WTC11 (cell line): Measurements from ENCODE around the gene RHOBTB1. TPM values are rescaled to one million over a fixed set of nuclear protein-coding genes. Genes with fewer than 3 reads are reported as not detected.

Experiments used
- ATAC-seq: fragments of 200-7000 bp; cut with Tn5 transposase; 2 replicates; pipeline ENCODE4 v1.10.0; 2021; ENCODE audit warnings: mild to moderate bottlenecking, moderate library complexity
- CTCF ChIA-PET: fragments of 300-600 bp; sonication (Branson Sonifier 250); formaldehyde crosslinking; loops from one replicate; lab custom pipeline; 2021; ENCODE audit warnings: antibody characterized with exemption; lab: Charles Lee
- POLR2A ChIA-PET: fragments of 350-600 bp; sonication (Branson Sonifier 250); formaldehyde crosslinking; loops from one replicate; lab custom pipeline; 2021; ENCODE audit warnings: antibody characterized with exemption; lab: Charles Lee
- DNase-seq: peaks from one replicate; pipeline ENCODE4 v3.0.0; 2021; ENCODE audit warnings: low spot score
- H3K27ac Mint-ChIP-seq: 2 replicates; pipeline ENCODE4 v1.8.0; 2021; ENCODE audit warnings: mixed read lengths
- H3K27me3 Mint-ChIP-seq: 2 replicates; pipeline ENCODE4 v1.8.0; 2021; ENCODE audit warnings: low read depth, mild to moderate bottlenecking, moderate library complexity, mixed read lengths
- H3K36me3 Mint-ChIP-seq: 2 replicates; pipeline ENCODE4 v1.8.0; 2021; ENCODE audit warnings: mixed read lengths
- H3K4me1 Mint-ChIP-seq: 2 replicates; pipeline ENCODE4 v1.8.0; 2022; ENCODE audit warnings: mixed read lengths
- H3K4me3 Mint-ChIP-seq: 2 replicates; pipeline ENCODE4 v1.8.0; 2021; ENCODE audit warnings: mild to moderate bottlenecking, moderate library complexity, mixed read lengths
- H3K9me3 Mint-ChIP-seq: 2 replicates; pipeline ENCODE4 v1.8.0; 2021; ENCODE audit warnings: mixed read lengths
- ARID4B ChIP-seq: sonication (generic); formaldehyde crosslinking; IDR thresholded peaks from 2 replicates; pipeline ENCODE4 v1.8.0; 2023; ENCODE audit warnings: missing genetic modification reagents, mild to moderate bottlenecking, borderline replicate concordance
- ATF2 ChIP-seq: sonication (generic); formaldehyde crosslinking; IDR thresholded peaks from 2 replicates; pipeline ENCODE4 v1.8.1; 2022; ENCODE audit warnings: low read depth, missing genetic modification reagents, borderline replicate concordance
- ATF6 ChIP-seq: sonication (generic); formaldehyde crosslinking; IDR thresholded peaks from 2 replicates; pipeline ENCODE4 v1.8.1; 2023; ENCODE audit warnings: mild to moderate bottlenecking, missing genetic modification reagents
- ERG ChIP-seq: fragments of 250-450 bp; sonication (Bioruptor Pico); IDR thresholded peaks from 2 replicates; pipeline ENCODE4 v1.8.0; 2021; ENCODE audit warnings: mild to moderate bottlenecking
- FOXJ3 ChIP-seq: sonication (generic); formaldehyde crosslinking; IDR thresholded peaks from 2 replicates; pipeline ENCODE4 v1.9.0; 2021; ENCODE audit warnings: missing genetic modification reagents, mild to moderate bottlenecking, borderline replicate concordance
- GABPB1 ChIP-seq: sonication (generic); formaldehyde crosslinking; IDR thresholded peaks from 2 replicates; pipeline ENCODE4 v1.8.1; 2023; ENCODE audit warnings: mild to moderate bottlenecking, missing genetic modification reagents
- HMGXB4 ChIP-seq: sonication (generic); formaldehyde crosslinking; IDR thresholded peaks from 2 replicates; pipeline ENCODE4 v1.8.1; 2023; ENCODE audit warnings: mild to moderate bottlenecking, moderate library complexity, missing genetic modification reagents
- IRF1 ChIP-seq: sonication (generic); formaldehyde crosslinking; IDR thresholded peaks from 2 replicates; pipeline ENCODE4 v1.8.0; 2023; ENCODE audit warnings: missing genetic modification reagents
- MLX ChIP-seq: sonication (generic); formaldehyde crosslinking; IDR thresholded peaks from 2 replicates; pipeline ENCODE4 v1.8.1; 2023; ENCODE audit warnings: mild to moderate bottlenecking, missing genetic modification reagents, moderate library complexity
- NFYB ChIP-seq: sonication (generic); formaldehyde crosslinking; conservative IDR thresholded peaks from 2 replicates; pipeline ENCODE4 v1.8.0; 2022; ENCODE audit warnings: low read depth, missing genetic modification reagents
- NR1H2 ChIP-seq: sonication (generic); formaldehyde crosslinking; IDR thresholded peaks from 2 replicates; pipeline ENCODE4 v1.9.0; 2021; ENCODE audit warnings: mild to moderate bottlenecking, moderate library complexity, missing genetic modification reagents
- SMAD3 ChIP-seq: sonication (generic); formaldehyde crosslinking; IDR thresholded peaks from 2 replicates; pipeline ENCODE4 v1.8.0; 2022; ENCODE audit warnings: missing genetic modification reagents, mild to moderate bottlenecking, borderline replicate concordance
- SP1 ChIP-seq: sonication (generic); formaldehyde crosslinking; conservative IDR thresholded peaks from 2 replicates; pipeline ENCODE4 v1.8.1; 2022; ENCODE audit warnings: missing genetic modification reagents
- USF1 ChIP-seq: sonication (generic); formaldehyde crosslinking; IDR thresholded peaks from 2 replicates; pipeline ENCODE4 v1.8.0; 2022; ENCODE audit warnings: mild to moderate bottlenecking, missing genetic modification reagents
- ZNF121 ChIP-seq: sonication (generic); formaldehyde crosslinking; IDR thresholded peaks from 2 replicates; pipeline ENCODE4 v1.8.0; 2023; ENCODE audit warnings: missing genetic modification reagents
- ZNF281 ChIP-seq: sonication (generic); formaldehyde crosslinking; IDR thresholded peaks from 2 replicates; pipeline ENCODE4 v1.8.0; 2023; ENCODE audit warnings: mild to moderate bottlenecking, missing genetic modification reagents
- ZNF512 ChIP-seq: sonication (generic); formaldehyde crosslinking; IDR thresholded peaks from 2 replicates; pipeline ENCODE4 v1.8.1; 2022; ENCODE audit warnings: missing genetic modification reagents, borderline replicate concordance
- ZNF671 ChIP-seq: fragments of 250-450 bp; sonication (Bioruptor Pico); IDR thresholded peaks from 2 replicates; pipeline ENCODE4 v1.8.0; 2021; ENCODE audit warnings: mild to moderate bottlenecking
- total RNA-seq: library from RNA; stranded (reverse); gene quantifications from 3 replicates; pipeline ENCODE4 v1.2.3, GENCODE V29; 2021

Gene RHOBTB1
- total RNA-seq, 1 experiment from 2014 or later = 6.9 TPM

- Mint-ChIP-seq H3K27ac (no peak overlapping the region), H3K36me3 (no peaks in the 10 kb centered on the region), H3K4me1 (no peaks in the 10 kb centered on the region), H3K9me3 (no peaks in the 10 kb centered on the region), H3K27me3 (peaks cover 4% of the 10 kb centered on the region; the same call in 1 of the 2 replicates), H3K4me3 (no peak overlapping the region)
- ChIA-PET POLR2A (no interaction called here), CTCF (no interaction called here)
- TF ChIP-seq SP1 (CRISPR knock-in tag) = no peak
- no peak for TF ChIP-seq ERG (CRISPR knock-in tag)
- TF ChIP-seq GABPB1 (CRISPR knock-in tag) = no peak
- no peak for TF ChIP-seq ZNF512 (CRISPR knock-in tag)
- TF ChIP-seq MLX = no peak
- TF ChIP-seq ZNF281 = no peak
- TF ChIP-seq SMAD3 (CRISPR knock-in tag) = no peak
- no peak for TF ChIP-seq FOXJ3
- no peak for TF ChIP-seq ZNF121 (CRISPR knock-in tag)
- TF ChIP-seq IRF1 (CRISPR knock-in tag) = no peak
- no peak for TF ChIP-seq NFYB
- TF ChIP-seq USF1 (CRISPR knock-in tag) = no peak
- no peak for TF ChIP-seq HMGXB4 (CRISPR knock-in tag)
- no peak for TF ChIP-seq ATF2 (CRISPR knock-in tag)
- TF ChIP-seq ARID4B (CRISPR knock-in tag) = no peak
- no peak for TF ChIP-seq ATF6 (CRISPR knock-in tag)
- no peak for TF ChIP-seq ZNF671
- TF ChIP-seq NR1H2 = no peak
- ATAC-seq (no peak), DNase-seq (no peak)
These were observed 7.3 kb upstream of the RHOBTB1 start for GRCh38 chr10:60951272-60951724.
